HG02885 (cell line): ENCODE measurements around the gene SERPINB1.
"Not testable (repeated sequence)": the region's sequence is repeated elsewhere in the genome, so short reads cannot be mapped to it uniquely, and the experiment has no call there.

Experiments
- ATAC-seq: cut with Tn5 transposase; IDR thresholded peaks from one replicate; pipeline ENCODE4 v1.9.1; 2021; ENCODE audit warnings: mild to moderate bottlenecking; ENCODE audit not compliant: unreplicated experiment, poor library complexity

The SERPINB1 gene

DNA sequence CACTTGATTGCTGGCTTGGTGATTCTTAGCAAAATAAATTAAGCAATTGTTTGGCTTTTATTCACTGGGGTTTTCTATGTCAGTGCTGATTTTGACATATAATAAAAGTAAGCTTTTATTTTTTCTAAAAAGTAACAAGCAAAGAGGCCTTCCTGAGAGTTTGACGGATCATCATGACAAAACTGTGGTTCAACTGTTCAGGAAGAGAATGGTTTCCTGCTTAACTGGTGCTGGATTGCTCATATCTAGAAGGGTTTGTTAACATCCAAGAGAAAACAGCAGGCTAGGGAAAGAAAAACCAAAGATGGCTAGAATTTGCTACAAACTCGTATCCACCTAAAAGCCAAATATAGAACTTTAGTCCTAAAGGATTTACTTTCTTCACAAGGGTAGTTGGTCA lies 21.2 kb downstream of the SERPINB1 start:
- no peak for ATAC-seq

DNA sequence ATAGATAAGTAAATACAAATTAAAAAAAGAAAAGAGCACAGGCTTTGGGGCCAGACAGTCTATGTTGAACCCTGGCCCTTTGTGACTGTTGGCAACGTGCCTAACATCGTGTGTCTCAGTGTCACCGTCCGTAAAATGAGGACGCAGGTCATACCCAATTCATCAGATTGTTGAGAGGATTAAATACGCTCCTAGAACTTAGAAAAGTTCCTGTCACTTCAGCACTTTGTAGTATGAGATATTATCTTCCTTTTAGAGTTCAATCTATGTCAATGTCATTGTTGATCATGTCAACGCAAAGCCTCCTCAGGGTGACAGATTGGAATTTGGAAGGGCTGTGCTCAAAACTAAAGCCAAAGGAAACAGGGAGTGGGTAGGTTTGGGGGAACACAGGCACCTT lies 21.7 kb downstream of the SERPINB1 start:
- no peak for ATAC-seq

DNA sequence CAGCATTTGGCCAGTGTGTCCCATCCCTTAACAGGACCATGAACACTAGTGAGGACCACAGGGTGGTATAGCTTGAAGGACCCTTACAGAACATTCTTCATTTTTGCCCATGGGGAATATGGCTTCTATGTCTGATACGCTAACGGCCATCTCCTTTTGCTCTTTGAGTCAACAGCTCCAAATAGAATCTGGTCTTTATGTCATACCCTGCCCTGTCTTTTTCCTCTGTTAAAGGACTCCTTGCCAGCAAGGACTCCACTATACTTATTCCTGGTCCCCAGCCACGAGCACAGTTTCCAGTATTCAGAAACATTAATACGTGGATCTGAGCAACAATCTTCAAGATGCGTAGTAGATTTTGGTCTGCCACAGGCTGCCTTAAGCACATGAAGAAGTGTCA lies 22.5 kb downstream of the SERPINB1 start:
- ATAC-seq = no peak

DNA sequence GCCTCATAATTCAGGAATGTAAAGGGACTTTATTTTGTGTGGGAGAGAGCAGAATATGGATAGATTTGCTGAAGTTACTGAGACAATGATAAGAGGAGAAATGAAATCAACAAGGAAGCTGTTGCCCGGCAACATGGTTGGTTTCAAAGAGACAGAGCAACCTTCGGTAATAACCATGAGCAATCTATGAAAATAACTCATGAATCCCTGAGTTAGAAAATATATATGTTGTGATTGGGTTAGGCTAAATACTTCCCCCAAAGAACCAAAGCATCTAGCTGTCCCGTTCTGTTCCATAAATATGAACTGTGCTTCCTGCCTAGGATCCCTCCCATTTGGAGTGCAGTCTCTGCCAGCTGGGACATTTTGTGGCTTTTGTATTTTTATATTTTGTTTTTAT lies 23.1 kb downstream of the SERPINB1 start:
- ATAC-seq = no peak

DNA sequence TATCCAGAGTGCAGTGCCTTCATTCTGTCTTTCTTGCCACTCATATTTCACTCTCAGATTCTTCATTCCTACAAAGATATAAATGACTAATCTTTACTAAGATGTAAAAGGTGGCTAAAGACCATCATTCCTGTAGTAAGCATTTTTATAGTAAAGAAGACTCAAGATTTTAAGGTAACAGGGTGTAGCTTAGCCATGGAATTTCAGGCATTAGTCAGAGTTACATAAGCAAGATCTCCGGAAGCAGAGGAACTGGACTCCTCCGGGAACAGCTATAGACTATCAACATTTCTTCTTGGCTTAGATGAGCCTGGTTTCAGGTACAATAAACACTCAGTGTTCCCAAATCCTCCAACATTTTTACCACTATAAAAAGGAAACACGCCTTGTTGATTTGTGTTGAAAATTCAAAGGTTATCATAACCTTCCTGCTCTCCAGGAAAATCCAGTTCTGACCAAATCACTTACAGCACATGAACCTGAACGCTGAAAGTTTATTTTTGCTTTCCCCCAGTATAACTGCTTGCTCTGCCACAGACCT lies 23.7 kb downstream of the SERPINB1 start:
- no peak for ATAC-seq

DNA sequence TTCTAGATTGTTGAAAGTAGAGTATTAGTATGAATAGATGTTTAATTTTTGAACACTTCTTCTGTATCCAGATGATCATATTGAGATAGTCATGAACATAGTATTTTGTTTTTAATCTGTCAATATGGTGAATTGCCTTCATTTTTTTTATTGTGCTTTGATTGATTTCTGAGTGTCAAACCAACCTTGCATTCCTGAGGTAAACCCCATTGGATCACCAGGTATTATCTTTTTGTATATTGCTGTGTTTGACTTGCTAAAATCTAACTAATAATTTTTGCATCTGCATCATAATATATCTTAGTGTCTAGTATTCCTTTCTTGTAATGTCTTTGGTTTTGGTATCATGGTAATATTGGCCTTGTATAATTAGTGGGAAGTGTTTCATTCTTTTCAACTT lies 25.5 kb downstream of the SERPINB1 start:
- ATAC-seq = no peak

DNA sequence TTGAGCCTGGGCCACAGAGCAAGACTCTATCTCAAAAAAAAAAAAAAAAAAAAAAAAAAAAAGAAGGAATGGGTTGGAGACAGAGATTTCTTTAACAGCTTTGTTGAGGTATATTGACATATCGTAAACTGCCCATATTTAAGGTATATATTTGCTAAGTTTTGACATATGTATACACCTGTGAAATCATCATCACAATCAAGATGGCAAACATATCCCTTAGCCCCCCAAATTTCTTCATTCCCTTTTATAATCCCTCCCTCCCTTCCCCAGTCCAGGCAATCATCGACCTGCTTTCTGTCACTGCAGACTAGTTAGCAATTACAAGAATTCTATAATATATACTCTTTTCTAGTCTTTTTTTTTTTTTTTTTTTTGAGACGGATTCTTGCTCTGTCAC lies 29.0 kb downstream of the SERPINB1 start:
- no peak for ATAC-seq

DNA sequence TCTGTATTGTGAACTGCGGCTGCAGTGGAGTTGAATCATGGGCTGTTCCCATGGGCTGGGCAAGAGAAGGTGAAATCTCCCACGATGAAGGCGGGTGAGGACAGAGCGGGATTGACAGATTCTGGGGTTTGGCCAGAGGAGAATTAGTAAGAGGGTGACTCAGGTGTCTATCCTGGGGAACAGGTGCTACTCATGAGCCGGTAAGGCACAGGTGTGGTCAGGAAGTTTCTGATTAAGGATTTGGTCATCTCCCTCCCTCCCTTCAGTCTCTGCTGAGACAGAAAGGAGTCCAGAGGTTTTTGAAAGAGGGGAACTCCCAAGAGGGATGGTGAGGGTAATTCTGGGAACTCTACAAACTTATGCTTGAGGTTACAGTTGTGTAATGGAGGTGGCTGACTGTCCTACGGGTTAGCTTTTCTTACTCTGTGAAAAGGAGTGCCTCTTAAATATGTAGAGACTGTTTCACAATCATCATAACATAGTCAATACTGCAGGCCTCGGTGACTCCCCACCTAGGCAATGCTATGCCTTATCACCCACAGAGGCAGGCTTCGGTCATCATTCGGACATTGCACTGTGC lies 31.5 kb downstream of the SERPINB1 start:
- no peak for ATAC-seq

DNA sequence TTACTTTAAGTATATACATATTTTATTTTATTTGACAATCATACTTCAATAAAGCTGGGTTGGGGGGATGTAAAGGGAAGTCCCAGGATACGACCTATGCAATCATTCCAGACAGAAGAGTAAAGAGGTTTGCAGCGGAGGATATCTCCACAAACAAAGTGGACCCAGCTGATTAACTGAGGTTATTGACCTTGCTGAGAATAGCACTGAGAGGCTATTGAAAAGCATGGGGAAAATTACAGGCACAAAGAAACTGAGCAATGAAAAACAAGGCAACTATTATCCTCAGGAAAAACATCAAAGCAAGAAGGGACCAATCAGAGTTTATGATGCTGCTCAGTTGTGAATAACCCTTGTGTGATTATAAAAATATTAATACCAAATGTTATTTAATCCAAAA lies 32.6 kb downstream of the SERPINB1 start:
- ATAC-seq = no peak

DNA sequence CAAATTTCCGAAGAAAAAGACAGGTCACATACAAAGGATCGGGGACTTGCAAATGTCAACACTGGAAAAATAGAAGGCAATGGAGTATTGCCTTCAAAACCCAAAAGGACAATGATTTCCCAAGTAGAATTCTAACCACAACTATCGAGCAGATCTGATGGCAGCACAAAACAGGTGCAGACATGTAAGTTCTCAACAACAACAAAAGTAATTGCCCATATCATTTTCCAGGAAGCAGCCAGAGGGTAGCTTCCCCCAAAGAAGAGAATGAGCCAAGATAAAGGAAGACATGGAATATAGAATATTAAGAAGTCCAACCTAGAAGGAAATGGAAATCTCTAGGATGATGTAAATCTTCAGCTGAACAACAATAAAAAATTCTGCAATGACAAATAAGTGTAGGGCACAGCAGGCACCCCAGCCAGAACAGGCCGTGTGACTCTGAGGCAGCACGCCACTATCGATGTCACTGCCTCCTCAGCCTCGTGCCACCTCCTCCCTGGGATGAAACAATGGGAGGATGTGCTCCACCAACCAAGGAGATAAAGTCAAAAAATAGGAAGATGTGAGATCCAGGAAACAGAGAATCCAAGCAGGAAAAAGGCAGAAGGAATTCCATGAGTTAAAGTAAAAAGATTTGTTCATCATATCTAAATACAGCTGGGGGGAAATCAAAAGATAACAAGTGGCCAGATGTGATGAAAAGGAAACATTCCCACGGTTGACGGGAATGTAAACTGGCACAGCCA lies 34.1 kb downstream of the SERPINB1 start:
- ATAC-seq = no peak

DNA sequence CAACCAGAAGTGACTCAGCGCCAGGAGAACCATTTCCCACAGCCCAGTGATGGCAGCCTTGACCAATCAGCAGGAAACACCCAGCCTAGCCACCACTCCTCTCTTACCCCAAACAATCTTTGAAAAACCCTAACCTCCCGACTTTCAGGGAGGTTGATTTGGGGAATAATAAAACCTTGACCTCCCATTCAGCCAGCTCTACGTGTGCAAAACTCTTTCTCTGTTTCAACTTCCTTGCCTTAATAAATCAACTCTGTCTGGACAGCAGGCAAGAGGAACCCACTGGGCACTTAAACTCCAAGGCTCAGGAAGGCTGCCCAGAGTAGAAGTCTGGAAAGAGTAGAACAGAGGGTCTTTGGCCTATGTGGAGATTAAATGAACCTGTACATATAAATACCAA lies 35.0 kb downstream of the SERPINB1 start:
- no peak for ATAC-seq

DNA sequence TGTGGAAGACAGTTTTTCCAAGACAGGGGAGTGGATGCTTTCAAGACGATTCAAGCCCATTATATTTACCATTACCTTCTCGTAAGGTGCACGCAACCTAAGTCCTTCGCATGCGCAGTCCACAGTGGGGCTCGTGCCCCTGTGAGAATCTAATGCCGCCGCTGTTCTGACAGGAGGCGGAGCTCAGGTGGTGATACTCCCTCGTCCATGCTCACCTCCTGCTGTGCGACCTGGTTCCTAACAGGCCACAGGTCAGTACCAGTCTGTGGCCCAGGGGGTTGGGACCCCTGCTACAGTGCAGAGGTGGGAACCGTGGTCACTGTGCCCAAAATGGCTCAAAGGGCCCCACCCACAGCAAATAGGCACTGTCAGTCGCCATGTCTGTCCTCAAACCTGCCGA lies 36.6 kb downstream of the SERPINB1 start:
- no peak for ATAC-seq

DNA sequence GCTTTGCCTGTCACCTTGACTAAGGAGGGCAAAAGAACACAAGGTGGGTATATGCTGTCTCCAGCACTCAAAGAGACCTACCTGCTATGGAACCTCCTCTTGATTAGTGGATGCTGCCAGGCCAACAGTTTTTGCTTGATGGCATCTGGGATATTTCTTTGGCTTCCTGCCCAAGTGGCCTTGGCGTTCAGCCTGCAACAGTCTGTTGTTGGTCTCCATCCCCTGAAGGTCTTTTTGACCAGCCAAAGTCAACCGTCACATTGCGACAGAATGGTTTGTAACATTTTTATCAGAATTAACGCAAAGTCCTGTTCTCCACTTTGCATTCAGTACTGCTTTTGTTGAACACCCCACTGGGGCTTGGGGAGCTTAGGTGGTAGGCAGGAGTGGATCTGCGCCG lies 37.1 kb downstream of the SERPINB1 start:
- no peak for ATAC-seq

DNA sequence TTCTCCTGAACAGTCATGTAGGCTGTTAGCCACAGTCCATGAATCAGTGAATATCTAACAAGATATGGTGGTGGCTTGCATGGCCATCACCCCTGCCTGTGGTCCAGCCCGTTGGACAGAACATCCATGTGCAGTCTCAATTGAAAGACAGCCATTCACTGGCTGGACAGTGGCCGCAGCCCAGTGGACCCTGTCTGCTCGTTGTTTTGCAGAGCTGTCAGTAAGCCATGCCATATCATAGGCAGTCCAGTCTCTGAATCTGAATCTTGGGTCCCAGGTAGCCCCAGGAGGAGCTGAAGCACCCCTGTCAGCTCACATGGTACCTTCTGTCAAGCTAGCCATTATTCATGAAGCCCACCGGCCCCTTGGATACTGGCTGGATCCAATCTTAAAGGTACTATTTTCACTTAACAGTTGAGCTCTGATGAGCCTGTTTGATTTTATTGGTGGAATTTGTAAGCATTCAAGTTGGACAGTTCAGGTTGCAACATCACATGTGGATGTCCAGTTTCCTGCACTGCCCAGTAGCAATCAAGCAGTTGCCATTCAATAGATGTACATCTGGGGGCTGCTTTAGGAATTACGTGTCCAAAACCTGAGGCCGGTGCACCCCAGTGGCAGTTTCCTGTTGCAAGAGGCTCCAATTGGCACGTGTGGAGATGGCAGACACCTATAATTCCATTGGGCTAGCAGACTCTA lies 37.8 kb downstream of the SERPINB1 start:
- ATAC-seq = no peak

DNA sequence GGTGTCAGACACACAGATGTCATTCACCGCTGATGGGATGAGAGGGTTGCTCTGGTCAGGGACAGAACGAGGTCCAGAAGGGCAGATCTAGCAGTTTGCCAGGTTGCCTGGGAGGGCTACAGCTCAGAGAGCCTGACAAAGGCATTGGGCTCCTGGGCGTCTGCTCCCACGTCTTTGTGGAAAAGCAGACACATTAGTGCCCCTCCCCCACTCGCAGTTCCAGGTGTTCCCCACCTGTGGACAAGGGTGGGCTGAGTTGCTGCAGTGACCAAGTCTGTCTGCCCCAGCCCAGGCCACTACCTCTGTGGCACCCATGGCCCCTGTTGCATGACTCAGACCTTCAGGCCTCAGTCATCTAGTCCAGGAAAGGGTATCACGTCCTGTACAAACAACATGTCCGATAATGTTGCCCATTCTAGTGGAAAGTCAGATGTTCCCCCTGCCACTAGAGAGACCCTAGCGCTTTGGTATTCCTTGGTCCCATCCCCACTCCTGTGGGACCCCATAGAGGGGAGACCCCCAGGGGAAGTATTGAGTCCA lies 39.1 kb downstream of the SERPINB1 start:
- no peak for ATAC-seq

DNA sequence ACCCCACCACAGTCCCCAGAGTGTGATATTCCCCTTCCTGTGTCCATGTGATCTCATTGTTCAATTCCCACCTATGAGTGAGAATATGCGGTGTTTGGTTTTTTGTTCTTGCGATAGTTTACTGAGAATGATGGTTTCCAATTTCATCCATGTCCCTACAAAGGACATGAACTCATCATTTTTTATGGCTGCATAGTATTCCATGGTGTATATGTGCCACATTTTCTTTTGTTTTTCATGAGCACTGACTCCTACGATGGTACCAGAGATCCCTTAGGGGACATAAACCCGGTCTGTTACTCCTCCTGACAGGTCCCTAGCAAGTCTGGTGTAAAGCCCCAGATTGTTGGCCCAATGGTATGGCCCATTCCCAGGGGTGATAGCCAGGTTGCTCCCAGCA lies 40.0 kb downstream of the SERPINB1 start:
- not testable (repeated sequence) for ATAC-seq

DNA sequence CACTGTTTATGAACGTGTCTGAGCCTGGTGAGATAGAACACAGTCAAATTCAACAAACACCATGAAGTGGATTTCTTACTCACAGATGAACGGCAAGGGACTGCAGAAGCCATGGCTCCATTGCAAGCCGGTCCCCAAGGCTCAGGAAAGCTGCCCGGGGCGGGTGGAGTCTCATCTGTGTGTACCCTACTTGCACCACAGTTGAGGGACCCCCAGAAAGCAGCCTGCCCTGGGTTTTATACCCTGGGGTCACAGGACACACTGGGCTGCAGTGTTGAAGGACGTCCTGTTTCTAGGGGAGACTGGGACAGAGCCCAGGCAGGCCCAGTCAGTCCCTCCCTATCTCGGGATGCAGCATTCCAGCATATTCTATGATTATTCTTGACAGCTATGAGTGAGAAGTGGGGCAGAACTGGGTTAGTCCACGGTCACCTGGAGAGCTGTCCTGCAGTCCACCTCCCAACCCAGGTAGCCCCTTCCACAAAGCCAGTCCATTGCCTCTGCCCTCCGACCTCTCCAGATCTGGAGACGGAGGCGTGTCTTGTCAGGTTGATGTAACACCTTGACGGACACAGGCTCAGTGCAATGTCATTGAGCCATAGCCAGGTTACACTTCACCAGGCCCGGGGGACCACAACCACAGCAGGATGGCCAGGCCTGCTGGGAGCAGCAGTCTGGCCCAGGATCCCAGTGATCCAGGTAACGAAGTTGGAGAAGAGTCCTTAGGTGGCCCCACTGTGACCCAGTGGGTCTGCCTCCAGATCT lies 40.9 kb downstream of the SERPINB1 start:
- no peak for ATAC-seq

DNA sequence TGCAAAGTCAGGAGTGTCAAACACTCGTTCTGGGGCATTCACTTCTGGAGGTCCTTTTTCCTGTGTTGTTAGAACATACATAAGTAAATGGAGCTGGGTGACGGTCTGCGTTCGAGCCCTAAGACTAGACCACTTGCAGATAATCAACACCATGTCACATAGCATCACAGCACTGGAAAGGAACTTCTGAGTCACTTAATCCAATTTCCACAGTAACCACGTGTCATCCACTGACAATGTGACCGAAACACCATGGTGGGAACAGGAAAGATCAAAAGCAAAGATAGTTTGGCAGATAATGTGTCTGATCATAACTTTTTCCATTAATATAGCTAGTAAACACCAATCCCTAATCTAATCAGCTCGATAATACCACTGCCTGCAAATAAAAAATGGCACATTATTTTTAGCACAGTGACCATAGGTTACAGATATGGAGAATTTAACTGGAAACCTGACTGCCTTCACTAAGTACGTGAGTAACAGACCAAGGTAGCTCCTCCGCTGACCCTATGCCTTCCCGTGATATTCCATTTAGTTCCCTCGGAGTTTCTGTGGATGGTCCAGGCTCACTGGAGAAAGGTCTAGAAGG lies 41.6 kb downstream of the SERPINB1 start:
- ATAC-seq = no peak

DNA sequence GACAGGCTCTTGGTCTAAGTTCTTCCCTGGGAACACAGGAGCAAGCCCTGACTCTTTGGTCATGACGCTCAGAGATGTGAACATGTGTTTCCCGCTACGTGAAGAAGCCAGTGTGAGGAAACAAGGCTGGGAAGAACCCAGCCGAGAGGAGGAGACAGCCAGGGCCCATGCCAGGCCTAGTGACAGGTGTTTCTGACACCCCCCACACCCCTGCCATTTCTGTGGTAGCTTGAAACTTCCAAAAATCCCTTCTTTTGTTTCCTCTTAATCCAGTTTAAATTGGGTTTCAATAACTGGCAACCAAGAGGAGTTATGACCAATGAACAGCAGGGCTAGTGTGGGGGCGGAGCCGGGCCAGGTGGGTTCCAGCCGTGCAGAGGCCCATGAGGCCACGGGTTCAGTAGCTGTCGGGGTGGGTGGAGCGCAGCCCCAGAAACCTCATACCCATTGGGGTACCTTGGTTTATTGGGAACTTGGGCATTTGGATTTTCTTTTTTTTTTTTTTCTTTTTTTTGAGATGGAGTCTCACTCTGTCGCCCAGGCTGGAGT lies 43.0 kb downstream of the SERPINB1 start:
- no peak for ATAC-seq

DNA sequence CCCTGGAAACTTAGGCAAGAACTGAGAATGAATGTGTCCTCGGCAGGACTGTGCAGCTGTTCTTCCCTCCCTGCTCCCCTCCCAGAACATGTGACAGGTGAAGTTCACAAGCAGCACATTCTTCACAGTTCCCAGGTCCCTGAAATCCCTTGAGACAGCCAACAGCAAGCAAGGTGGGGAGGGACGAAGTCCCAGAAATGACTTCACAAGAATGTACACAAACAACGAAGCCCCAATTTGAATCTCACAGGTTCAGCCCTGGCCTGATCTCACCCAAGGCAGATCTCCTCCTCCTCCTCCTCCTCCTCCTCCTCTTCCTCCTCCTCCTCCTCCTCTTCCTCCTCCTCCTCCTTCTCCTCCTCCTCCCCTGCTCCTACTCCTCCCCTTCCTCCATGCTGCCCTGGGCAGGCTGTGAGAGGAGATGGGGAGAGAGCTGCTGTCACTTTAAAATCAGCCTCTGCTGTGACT lies 44.1 kb downstream of the SERPINB1 start:
- no peak for ATAC-seq
